SKM-1 treated with dmso at 0.1 percent for 144 hours (cell line): ENCODE data around the gene DUXB.

Experiments
- DNase-seq: peaks from one replicate; lab custom pipeline; 2025; ENCODE audit not compliant: unreplicated experiment; lab: John Stamatoyannopoulos, UW

Gene DUXB

GRCh38 chr16:75660726-75661302 lies 40.4 kb downstream of the DUXB start:
- no peak for DNase-seq

GRCh38 chr16:75660321-75660720 lies 40.9 kb downstream of the DUXB start:
- no peak for DNase-seq

GRCh38 chr16:75658175-75658574 lies 43.1 kb downstream of the DUXB start:
- DNase-seq = no peak

- DNase-seq = no peak
Measured at GRCh38 chr16:75653922-75654321, 47.3 kb downstream of the DUXB start.

GRCh38 chr16:75648265-75649076 lies 52.8 kb downstream of the DUXB start:
- DNase-seq = peak; percentile 34

GRCh38 chr16:75647492-75648264 lies 53.6 kb downstream of the DUXB start, which contains the start of the genes KARS1 and TERF2IP:
Gene KARS1 (minus strand): TSS chr16:75647665. CDS start chr16:75647639, 26 bp downstream.
Gene TERF2IP (plus strand): TSS chr16:75647773. CDS start chr16:75647883, 110 bp downstream.
- peak; percentile 90 for DNase-seq

- no peak for DNase-seq
Measured at GRCh38 chr16:75647112-75647491, 54.2 kb downstream of the DUXB start.

GRCh38 chr16:75644240-75645012 lies 56.8 kb downstream of the DUXB start:
- no peak for DNase-seq
